ENCODE results near the gene PIN4.
"Not testable (repeated sequence)": the region's sequence is repeated elsewhere in the genome, so short reads cannot be mapped to it uniquely, and the experiment has no call there.

- TF ChIP-seq POLR2A, CTCF, POLR2AphosphoS5 (IDR thresholded peaks at IDR 0.05): not testable (repeated sequence)
Observed at GRCh38 chrX:72176289-72176688, 5.3 kb upstream of the PIN4 start.
